Measurements from ENCODE around the gene MYMK. TPM values are rescaled to one million over a fixed set of nuclear protein-coding genes. Genes with fewer than 3 reads are reported as not detected.

The MYMK gene
- total and polyA plus RNA-seq, 2 of the 13 experiments (the other 11 are each of a cell fraction or from before 2014, with no cell fraction given), result not detected

DNA sequence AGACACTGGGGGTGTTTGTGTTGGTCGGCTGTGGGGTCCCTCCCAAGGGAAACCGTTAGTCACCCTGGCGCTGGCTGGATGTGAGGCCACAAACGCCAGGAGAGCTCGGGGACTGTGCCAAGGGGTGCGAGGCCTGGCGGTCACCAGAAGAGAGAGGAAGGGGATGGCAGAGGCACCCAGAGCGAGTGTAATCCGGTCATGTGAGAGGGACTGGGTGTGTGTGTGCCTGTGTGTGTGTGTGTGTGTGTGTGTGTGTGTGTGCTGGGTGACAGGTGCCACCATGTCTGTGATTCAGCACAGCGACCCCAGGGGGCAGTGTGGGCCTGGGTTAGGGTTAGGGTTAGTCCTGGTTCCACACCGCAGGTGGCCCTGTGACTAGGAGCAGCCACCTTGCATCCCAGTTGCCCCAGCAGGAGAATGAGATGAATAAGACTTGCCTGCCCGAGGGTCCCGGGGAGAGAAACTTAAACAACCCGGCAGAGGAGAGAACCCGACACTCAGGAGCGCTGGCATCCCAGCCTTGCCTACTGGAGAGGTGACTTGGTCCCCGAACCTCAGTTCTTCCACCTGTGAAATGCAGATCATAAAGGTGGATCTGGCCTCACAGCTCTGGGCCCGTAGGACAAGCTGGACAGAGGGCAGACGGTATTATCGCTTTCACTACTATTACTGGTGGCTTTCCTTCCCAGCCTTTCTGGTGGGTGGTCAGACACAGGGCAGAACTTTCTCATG is 8.3 kb upstream of the MYMK start (continued):
- TF ChIP-seq, protein P1, sequence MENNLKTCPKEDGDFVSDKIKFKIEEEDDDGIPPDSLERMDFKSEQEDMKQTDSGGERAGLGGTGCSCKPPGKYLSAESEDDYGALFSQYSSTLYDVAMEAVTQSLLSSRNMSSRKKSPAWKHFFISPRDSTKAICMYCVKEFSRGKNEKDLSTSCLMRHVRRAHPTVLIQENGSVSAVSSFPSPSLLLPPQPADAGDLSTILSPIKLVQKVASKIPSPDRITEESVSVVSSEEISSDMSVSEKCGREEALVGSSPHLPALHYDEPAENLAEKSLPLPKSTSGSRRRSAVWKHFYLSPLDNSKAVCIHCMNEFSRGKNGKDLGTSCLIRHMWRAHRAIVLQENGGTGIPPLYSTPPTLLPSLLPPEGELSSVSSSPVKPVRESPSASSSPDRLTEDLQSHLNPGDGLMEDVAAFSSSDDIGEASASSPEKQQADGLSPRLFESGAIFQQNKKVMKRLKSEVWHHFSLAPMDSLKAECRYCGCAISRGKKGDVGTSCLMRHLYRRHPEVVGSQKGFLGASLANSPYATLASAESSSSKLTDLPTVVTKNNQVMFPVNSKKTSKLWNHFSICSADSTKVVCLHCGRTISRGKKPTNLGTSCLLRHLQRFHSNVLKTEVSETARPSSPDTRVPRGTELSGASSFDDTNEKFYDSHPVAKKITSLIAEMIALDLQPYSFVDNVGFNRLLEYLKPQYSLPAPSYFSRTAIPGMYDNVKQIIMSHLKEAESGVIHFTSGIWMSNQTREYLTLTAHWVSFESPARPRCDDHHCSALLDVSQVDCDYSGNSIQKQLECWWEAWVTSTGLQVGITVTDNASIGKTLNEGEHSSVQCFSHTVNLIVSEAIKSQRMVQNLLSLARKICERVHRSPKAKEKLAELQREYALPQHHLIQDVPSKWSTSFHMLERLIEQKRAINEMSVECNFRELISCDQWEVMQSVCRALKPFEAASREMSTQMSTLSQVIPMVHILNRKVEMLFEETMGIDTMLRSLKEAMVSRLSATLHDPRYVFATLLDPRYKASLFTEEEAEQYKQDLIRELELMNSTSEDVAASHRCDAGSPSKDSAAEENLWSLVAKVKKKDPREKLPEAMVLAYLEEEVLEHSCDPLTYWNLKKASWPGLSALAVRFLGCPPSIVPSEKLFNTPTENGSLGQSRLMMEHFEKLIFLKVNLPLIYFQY (CRISPR knock-in tag; IDR thresholded peaks at IDR 0.05; ENCODE audit: borderline replicate concordance), result no peak
- peak; percentile 59 for TF ChIP-seq RBM39 (IDR thresholded peaks at IDR 0.05; ENCODE audit: low read depth, low read length, poor library complexity, severe bottlenecking)
- TF ChIP-seq, protein P2, sequence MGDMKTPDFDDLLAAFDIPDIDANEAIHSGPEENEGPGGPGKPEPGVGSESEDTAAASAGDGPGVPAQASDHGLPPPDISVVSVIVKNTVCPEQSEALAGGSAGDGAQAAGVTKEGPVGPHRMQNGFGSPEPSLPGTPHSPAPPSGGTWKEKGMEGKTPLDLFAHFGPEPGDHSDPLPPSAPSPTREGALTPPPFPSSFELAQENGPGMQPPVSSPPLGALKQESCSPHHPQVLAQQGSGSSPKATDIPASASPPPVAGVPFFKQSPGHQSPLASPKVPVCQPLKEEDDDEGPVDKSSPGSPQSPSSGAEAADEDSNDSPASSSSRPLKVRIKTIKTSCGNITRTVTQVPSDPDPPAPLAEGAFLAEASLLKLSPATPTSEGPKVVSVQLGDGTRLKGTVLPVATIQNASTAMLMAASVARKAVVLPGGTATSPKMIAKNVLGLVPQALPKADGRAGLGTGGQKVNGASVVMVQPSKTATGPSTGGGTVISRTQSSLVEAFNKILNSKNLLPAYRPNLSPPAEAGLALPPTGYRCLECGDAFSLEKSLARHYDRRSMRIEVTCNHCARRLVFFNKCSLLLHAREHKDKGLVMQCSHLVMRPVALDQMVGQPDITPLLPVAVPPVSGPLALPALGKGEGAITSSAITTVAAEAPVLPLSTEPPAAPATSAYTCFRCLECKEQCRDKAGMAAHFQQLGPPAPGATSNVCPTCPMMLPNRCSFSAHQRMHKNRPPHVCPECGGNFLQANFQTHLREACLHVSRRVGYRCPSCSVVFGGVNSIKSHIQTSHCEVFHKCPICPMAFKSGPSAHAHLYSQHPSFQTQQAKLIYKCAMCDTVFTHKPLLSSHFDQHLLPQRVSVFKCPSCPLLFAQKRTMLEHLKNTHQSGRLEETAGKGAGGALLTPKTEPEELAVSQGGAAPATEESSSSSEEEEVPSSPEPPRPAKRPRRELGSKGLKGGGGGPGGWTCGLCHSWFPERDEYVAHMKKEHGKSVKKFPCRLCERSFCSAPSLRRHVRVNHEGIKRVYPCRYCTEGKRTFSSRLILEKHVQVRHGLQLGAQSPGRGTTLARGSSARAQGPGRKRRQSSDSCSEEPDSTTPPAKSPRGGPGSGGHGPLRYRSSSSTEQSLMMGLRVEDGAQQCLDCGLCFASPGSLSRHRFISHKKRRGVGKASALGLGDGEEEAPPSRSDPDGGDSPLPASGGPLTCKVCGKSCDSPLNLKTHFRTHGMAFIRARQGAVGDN (CRISPR knock-in tag; IDR thresholded peaks at IDR 0.05), result peak; percentile 59
- peak; percentile 4; the same call in 1 of the 2 replicates for TF ChIP-seq CREB1 (IDR thresholded peaks at IDR 0.05)
- no peak for TF ChIP-seq CREB1 (CRISPR knock-in tag; IDR thresholded peaks at IDR 0.05)
- TF ChIP-seq ZNF343 (CRISPR knock-in tag; IDR thresholded peaks at IDR 0.05), result 0 out of 2 replicates have a peak, but pooled peaks have one; percentile 47
- TF ChIP-seq, protein P3, sequence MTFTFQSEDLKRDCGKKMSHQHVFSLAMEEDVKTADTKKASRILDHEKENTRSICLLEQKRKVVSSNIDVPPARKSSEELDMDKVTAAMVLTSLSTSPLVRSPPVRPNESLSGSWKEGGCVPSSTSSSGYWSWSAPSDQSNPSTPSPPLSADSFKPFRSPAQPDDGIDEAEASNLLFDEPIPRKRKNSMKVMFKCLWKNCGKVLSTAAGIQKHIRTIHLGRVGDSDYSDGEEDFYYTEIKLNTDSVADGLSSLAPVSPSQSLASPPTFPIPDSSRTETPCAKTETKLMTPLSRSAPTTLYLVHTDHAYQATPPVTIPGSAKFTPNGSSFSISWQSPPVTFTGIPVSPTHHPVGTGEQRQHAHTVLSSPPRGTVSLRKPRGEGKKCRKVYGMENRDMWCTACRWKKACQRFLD (CRISPR knock-in tag; IDR thresholded peaks at IDR 0.05; ENCODE audit: borderline replicate concordance), result 0 out of 2 replicates have a peak, but pooled peaks have one; percentile 27
- TF ChIP-seq, protein P4, sequence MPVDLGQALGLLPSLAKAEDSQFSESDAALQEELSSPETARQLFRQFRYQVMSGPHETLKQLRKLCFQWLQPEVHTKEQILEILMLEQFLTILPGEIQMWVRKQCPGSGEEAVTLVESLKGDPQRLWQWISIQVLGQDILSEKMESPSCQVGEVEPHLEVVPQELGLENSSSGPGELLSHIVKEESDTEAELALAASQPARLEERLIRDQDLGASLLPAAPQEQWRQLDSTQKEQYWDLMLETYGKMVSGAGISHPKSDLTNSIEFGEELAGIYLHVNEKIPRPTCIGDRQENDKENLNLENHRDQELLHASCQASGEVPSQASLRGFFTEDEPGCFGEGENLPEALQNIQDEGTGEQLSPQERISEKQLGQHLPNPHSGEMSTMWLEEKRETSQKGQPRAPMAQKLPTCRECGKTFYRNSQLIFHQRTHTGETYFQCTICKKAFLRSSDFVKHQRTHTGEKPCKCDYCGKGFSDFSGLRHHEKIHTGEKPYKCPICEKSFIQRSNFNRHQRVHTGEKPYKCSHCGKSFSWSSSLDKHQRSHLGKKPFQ (CRISPR knock-in tag; IDR thresholded peaks at IDR 0.05; ENCODE audit: insufficient replicate concordance), result no peak
